K562 (cell line): ENCODE measurements around the gene RPL19. TPM values are rescaled to one million over a fixed set of nuclear protein-coding genes. Genes with fewer than 3 reads are reported as not detected.

ENCODE experiments used
- ATAC-seq: fragments of 200-7000 bp; cut with Tn5 transposase; 3 replicates; pipeline ENCODE4 v1.9.1; 2020; ENCODE audit warnings: moderate library complexity
- BruUV-seq: library from RNA; stranded (reverse); fragments of 400-500 nt; replicated peaks from 2 replicates; lab custom pipeline; 2021; lab: Mats Ljungman, UMichigan
- CTCF ChIA-PET: fragments of 300-600 bp; formaldehyde crosslinking; extraction: SDS; loops from one replicate; lab custom pipeline; 2021; ENCODE audit warnings: low intra/inter-chr PET ratio; lab: Yijun Ruan, JAX
- POLR2A ChIA-PET: fragments of 300-600, 350-650 bp; sonication (Branson Sonifier 250); formaldehyde crosslinking; extraction: SDS; loops from one replicate; lab custom pipeline; 2021; ENCODE audit warnings: antibody characterized with exemption, inconsistent platforms; lab: Yijun Ruan, JAX
- DNase-seq, 4 experiments: peaks; one replicate each; pipeline versions ENCODE4 v3.0.0 to v3.0.0-alpha.2; 2011 to 2018; ENCODE audit warnings: low spot score in 3 of 4, mixed read lengths in 3 of 4; ENCODE audit errors: extremely low read depth in 1 of 4
- FAIRE-seq: peaks from 2 replicates; lab custom pipeline; 2011; peaks lifted over from hg19 to GRCh38; lab: Jason Lieb, UNC
- H2AFZ ChIP-seq: 2 replicates; pipeline ENCODE4 v1.6.0; 2011; ENCODE audit warnings: low read depth, low read length, control low read depth, inconsistent platforms
- H3K27ac ChIP-seq: fragments of 200-600 bp; 3 replicates; pipeline ENCODE4 v1.8.0; 2011; ENCODE audit warnings: low read depth, mild to moderate bottlenecking, control low read depth, inconsistent platforms, low read length, moderate library complexity, mixed read lengths; ENCODE audit errors: extremely low read depth
- H3K27me3 ChIP-seq, 2 experiments: fragments of 300-600 bp in 1 of 2; 2 replicates in 1 of 2; 3 replicates in 1 of 2; pipeline versions ENCODE4 v1.6.0 to v1.8.0; 2011; ENCODE audit warnings: inconsistent platforms in 2 of 2, low read length in 2 of 2, mild to moderate bottlenecking in 1 of 2, mixed read lengths in 1 of 2, moderate library complexity in 1 of 2; ENCODE audit not compliant: control insufficient read depth in 2 of 2, insufficient read depth in 2 of 2
- H3K36me3 ChIP-seq: fragments of 300-600 bp; 3 replicates; pipeline ENCODE4 v1.8.0; 2011; ENCODE audit warnings: mild to moderate bottlenecking, low read length, inconsistent platforms; ENCODE audit not compliant: control insufficient read depth, insufficient read depth
- H3K4me1 ChIP-seq, 2 experiments: fragments of 200-600 bp in 1 of 2; replicated peaks in 1 of 2; 2 replicates in 1 of 2; 3 replicates in 1 of 2; pipeline versions ENCODE4 v1.5.1 to v1.8.0; 2011; ENCODE audit warnings: inconsistent platforms in 2 of 2, low read length in 2 of 2, mild to moderate bottlenecking in 1 of 2, mixed read lengths in 1 of 2, moderate library complexity in 1 of 2; ENCODE audit not compliant: control insufficient read depth in 2 of 2, insufficient read depth in 2 of 2
- H3K4me2 ChIP-seq: 2 replicates; pipeline ENCODE4 v1.6.1; 2011; ENCODE audit warnings: low read length, control low read depth, inconsistent platforms, mixed read lengths; ENCODE audit not compliant: insufficient read depth
- H3K4me3 ChIP-seq: fragments of 200-600 bp; sonication (generic), shearing (Covaris generic); 2 replicates; pipeline ENCODE4 v1.5.1; 2016; ENCODE audit warnings: control low read depth, inconsistent platforms
- H3K79me2 ChIP-seq: fragments of 200-600 bp; 3 replicates; pipeline ENCODE4 v1.8.0; 2011; ENCODE audit warnings: low read length, inconsistent platforms; ENCODE audit not compliant: control insufficient read depth, insufficient read depth
- H3K9ac ChIP-seq, 2 experiments: 2 replicates each; pipeline versions ENCODE4 v1.6.0 to v1.6.1; 2011; ENCODE audit warnings: low read depth in 2 of 2, low read length in 2 of 2, control low read depth in 1 of 2, inconsistent platforms in 1 of 2, mild to moderate bottlenecking in 1 of 2, mixed read lengths in 1 of 2; ENCODE audit not compliant: insufficient read depth in 1 of 2
- H3K9me1 ChIP-seq: one replicate; pipeline ENCODE4 v1.6.0; 2011; ENCODE audit warnings: inconsistent platforms, mild to moderate bottlenecking, low read length, moderate library complexity; ENCODE audit not compliant: control insufficient read depth, insufficient read depth
- H3K9me3 ChIP-seq: replicated peaks from 2 replicates; pipeline ENCODE4 v1.5.1; 2011; ENCODE audit warnings: low read depth, low read length, inconsistent platforms; ENCODE audit not compliant: control insufficient read depth, insufficient read depth
- H4K20me1 ChIP-seq: replicated peaks from 2 replicates; pipeline ENCODE4 v1.6.1; 2011; ENCODE audit warnings: low read length, inconsistent platforms, mixed read lengths; ENCODE audit not compliant: control insufficient read depth, insufficient read depth
- MAFF ChIP-seq: IDR thresholded peaks from 2 replicates; pipeline ENCODE4 v1.6.1; 2012; ENCODE audit warnings: low read length, improper control_type of control experiment
- SIN3A ChIP-seq, 2 experiments: fragments of 150-350 bp in 1 of 2; IDR thresholded peaks; 2 replicates each; pipeline ENCODE4 v1.6.1; 2011 to 2016; ENCODE audit warnings: borderline replicate concordance in 2 of 2, low read depth in 2 of 2, low read length in 2 of 2, mild to moderate bottlenecking in 2 of 2, moderate library complexity in 2 of 2; ENCODE audit not compliant: control insufficient read depth in 1 of 2
- WGBS: fragments of 100-300 bp; shearing (Covaris generic); methylation state at CpG from one replicate; pipeline ENCODE4 v1.1.6; 2016; ENCODE audit warnings: low coverage, mixed read lengths; ENCODE audit not compliant: insufficient coverage; ENCODE audit errors: missing lambda C conversion rate; 5-methylcytosine and 5-hydroxymethylcytosine counted together
- in situ Hi-C: fragments of 300-500 bp; cut with MboI; formaldehyde crosslinking; loops from 4 replicates; pipeline ENCODE4 v1.15.0; 2018; ENCODE audit warnings: inconsistent platforms, mixed read lengths
- intact Hi-C: fragments of 100-400 bp; cut with micrococcal nuclease; formaldehyde crosslinking; loops from 2 replicates; pipeline ENCODE4 v1.14.2; 2022
- polyA plus RNA-seq, 8 experiments: library from polyadenylated mRNA; depleted of rRNA in 4 of 8; stranded (reverse) in 5 of 8; unstranded in 3 of 8; fragments of >200 nt; fragmentation: Nextera tagmentation in 2 of 8; fragmentation: Illumina TruSeq in 1 of 8; extraction: Ambion mirVana in 2 of 8; extraction: Trizol in 1 of 8; gene quantifications; 2 replicates each; pipeline versions ENCODE4 v1.2.1 to v1.2.3, GENCODE V29; 2011 to 2014; ENCODE audit warnings: inconsistent platforms in 1 of 8, missing spikeins in 1 of 8
- total RNA-seq, 7 experiments: library from RNA; depleted of rRNA in 6 of 7; stranded (reverse); fragments of >200 nt in 6 of 7; fragmentation: Illumina TruSeq in 2 of 7; extraction: Trizol in 2 of 7; gene quantifications; 2 replicates each; pipeline versions ENCODE4 v1.2.1 to v1.2.3, GENCODE V29; 2011 to 2021; ENCODE audit warnings: low replicate concordance in 1 of 7
- TF ChIP-seq, protein P1 (sequence below): fragments of 450-650 bp; IDR thresholded peaks from 2 replicates; pipeline ENCODE4 v1.6.1; 2016; ENCODE audit warnings: low read depth, mild to moderate bottlenecking, moderate library complexity
- TF ChIP-seq, protein P2 (sequence below): fragments of 450-650 bp; IDR thresholded peaks from 2 replicates; pipeline ENCODE4 v1.6.1; 2017; ENCODE audit warnings: antibody characterized with exemption, mild to moderate bottlenecking
- TF ChIP-seq, protein P3 (sequence below): fragments of 250-450 bp; sonication (Bioruptor Pico); IDR thresholded peaks from 2 replicates; pipeline ENCODE4 v1.4.0; 2020; ENCODE audit warnings: mild to moderate bottlenecking, moderate library complexity, borderline replicate concordance
- TF ChIP-seq, protein P4 (sequence below), 2 experiments: fragments of 150-350 bp in 1 of 2; IDR thresholded peaks; 2 replicates each; pipeline ENCODE4 v1.6.1; 2012 to 2016; ENCODE audit warnings: low read depth in 2 of 2, low read length in 2 of 2, mild to moderate bottlenecking in 1 of 2, moderate library complexity in 1 of 2
- TF ChIP-seq, protein P5 (sequence below): fragments of 250-450 bp; sonication (Bioruptor Pico); IDR thresholded peaks from 2 replicates; pipeline ENCODE4 v1.5.0; 2021

The RPL19 gene
- total and polyA plus RNA-seq, 9 of the 15 experiments (the other 6 are each of a cell fraction or from before 2014, with no cell fraction given), result 2,263 to 4,614 (median 3,727) TPM

DNA sequence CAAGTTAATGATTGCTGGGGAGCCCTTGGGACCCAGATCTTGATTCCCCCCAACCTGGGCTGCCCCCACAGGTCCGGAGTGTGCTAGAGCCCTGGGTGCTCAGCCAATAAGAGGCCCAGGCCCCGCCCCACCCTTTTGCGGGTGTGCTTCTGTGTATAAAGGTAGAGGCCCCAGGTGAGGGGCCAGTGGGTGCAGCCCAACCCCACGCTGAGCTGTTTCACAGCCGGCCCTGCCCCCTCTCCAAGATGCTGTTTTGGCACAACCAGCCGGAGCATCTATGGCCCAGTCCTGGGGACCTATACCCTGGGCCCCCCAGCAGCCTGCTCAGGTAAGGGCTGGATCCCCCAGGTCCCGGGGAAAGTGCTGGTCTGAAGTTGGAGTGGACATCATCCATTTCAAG lies 37.5 kb downstream of the RPL19 start:
- BruUV-seq, result no TSS peak
- intact Hi-C loops, result no loop called here
- no peak for DNase-seq
- CTCF ChIA-PET, result interaction anchor here (0.7 to 4.7 kb wide), 2 partner anchors 30 to 255 kb away, joined by 3 to 23 read pairs; no protein-coding TSS in a partner anchor
- Histone ChIP-seq H2AFZ (no peak overlapping the region), H3K27ac (no peak overlapping the region), H3K9me1 (no peaks in the 10 kb centered on the region), H3K27me3 (peaks cover 0 to 6% of the 10 kb centered on the region in 2 experiments; a peak in 2 of 5 replicates), H3K4me3 (no peak overlapping the region), H3K36me3 (no peaks in the 10 kb centered on the region), H3K4me2 (no peak overlapping the region), H4K20me1 (peaks cover 4% of the 10 kb centered on the region; the same call in 1 of the 2 replicates), H3K4me1 (peaks cover 0 to 11% of the 10 kb centered on the region in 2 experiments; a peak in 3 of 5 replicates), H3K9ac (0 out of 4 replicates have a peak overlapping the region, but pooled peaks of 1 of the 2 experiments have one; percentile 50), H3K79me2 (no peaks in the 10 kb centered on the region), H3K9me3 (no peaks in the 10 kb centered on the region)
- POLR2A ChIA-PET, result interaction anchor here (0.7 to 1.4 kb wide), 5 partner anchors 9 to 71 kb away, joined by 3 to 6 read pairs (median 4); partner anchors contain the start of gene RPL19
- in situ Hi-C loops, result no loop called here
- ATAC-seq, result no peak
- no peak for FAIRE-seq
- WGBS, result 7% methylated on average over 7 of the region's 7 CpGs
- TF ChIP-seq SIN3A (IDR thresholded peaks at IDR 0.05; ENCODE audit: borderline replicate concordance in 2 of 2, control insufficient read depth in 1 of 2, low read depth in 2 of 2, low read length in 2 of 2) (no peak), MAFF (no peak)
- TF ChIP-seq, protein P1, sequence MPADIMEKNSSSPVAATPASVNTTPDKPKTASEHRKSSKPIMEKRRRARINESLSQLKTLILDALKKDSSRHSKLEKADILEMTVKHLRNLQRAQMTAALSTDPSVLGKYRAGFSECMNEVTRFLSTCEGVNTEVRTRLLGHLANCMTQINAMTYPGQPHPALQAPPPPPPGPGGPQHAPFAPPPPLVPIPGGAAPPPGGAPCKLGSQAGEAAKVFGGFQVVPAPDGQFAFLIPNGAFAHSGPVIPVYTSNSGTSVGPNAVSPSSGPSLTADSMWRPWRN, result no peak
- TF ChIP-seq, protein P2, sequence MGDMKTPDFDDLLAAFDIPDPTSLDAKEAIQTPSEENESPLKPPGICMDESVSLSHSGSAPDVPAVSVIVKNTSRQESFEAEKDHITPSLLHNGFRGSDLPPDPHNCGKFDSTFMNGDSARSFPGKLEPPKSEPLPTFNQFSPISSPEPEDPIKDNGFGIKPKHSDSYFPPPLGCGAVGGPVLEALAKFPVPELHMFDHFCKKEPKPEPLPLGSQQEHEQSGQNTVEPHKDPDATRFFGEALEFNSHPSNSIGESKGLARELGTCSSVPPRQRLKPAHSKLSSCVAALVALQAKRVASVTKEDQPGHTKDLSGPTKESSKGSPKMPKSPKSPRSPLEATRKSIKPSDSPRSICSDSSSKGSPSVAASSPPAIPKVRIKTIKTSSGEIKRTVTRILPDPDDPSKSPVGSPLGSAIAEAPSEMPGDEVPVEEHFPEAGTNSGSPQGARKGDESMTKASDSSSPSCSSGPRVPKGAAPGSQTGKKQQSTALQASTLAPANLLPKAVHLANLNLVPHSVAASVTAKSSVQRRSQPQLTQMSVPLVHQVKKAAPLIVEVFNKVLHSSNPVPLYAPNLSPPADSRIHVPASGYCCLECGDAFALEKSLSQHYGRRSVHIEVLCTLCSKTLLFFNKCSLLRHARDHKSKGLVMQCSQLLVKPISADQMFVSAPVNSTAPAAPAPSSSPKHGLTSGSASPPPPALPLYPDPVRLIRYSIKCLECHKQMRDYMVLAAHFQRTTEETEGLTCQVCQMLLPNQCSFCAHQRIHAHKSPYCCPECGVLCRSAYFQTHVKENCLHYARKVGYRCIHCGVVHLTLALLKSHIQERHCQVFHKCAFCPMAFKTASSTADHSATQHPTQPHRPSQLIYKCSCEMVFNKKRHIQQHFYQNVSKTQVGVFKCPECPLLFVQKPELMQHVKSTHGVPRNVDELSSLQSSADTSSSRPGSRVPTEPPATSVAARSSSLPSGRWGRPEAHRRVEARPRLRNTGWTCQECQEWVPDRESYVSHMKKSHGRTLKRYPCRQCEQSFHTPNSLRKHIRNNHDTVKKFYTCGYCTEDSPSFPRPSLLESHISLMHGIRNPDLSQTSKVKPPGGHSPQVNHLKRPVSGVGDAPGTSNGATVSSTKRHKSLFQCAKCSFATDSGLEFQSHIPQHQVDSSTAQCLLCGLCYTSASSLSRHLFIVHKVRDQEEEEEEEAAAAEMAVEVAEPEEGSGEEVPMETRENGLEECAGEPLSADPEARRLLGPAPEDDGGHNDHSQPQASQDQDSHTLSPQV, result no peak
- TF ChIP-seq, protein P3, sequence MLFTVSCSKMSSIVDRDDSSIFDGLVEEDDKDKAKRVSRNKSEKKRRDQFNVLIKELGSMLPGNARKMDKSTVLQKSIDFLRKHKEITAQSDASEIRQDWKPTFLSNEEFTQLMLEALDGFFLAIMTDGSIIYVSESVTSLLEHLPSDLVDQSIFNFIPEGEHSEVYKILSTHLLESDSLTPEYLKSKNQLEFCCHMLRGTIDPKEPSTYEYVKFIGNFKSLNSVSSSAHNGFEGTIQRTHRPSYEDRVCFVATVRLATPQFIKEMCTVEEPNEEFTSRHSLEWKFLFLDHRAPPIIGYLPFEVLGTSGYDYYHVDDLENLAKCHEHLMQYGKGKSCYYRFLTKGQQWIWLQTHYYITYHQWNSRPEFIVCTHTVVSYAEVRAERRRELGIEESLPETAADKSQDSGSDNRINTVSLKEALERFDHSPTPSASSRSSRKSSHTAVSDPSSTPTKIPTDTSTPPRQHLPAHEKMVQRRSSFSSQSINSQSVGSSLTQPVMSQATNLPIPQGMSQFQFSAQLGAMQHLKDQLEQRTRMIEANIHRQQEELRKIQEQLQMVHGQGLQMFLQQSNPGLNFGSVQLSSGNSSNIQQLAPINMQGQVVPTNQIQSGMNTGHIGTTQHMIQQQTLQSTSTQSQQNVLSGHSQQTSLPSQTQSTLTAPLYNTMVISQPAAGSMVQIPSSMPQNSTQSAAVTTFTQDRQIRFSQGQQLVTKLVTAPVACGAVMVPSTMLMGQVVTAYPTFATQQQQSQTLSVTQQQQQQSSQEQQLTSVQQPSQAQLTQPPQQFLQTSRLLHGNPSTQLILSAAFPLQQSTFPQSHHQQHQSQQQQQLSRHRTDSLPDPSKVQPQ (CRISPR knock-in tag), result no peak
- TF ChIP-seq, protein P4, sequence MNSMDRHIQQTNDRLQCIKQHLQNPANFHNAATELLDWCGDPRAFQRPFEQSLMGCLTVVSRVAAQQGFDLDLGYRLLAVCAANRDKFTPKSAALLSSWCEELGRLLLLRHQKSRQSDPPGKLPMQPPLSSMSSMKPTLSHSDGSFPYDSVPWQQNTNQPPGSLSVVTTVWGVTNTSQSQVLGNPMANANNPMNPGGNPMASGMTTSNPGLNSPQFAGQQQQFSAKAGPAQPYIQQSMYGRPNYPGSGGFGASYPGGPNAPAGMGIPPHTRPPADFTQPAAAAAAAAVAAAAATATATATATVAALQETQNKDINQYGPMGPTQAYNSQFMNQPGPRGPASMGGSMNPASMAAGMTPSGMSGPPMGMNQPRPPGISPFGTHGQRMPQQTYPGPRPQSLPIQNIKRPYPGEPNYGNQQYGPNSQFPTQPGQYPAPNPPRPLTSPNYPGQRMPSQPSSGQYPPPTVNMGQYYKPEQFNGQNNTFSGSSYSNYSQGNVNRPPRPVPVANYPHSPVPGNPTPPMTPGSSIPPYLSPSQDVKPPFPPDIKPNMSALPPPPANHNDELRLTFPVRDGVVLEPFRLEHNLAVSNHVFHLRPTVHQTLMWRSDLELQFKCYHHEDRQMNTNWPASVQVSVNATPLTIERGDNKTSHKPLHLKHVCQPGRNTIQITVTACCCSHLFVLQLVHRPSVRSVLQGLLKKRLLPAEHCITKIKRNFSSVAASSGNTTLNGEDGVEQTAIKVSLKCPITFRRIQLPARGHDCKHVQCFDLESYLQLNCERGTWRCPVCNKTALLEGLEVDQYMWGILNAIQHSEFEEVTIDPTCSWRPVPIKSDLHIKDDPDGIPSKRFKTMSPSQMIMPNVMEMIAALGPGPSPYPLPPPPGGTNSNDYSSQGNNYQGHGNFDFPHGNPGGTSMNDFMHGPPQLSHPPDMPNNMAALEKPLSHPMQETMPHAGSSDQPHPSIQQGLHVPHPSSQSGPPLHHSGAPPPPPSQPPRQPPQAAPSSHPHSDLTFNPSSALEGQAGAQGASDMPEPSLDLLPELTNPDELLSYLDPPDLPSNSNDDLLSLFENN (IDR thresholded peaks at IDR 0.05; ENCODE audit: low read depth in 2 of 2, low read length in 2 of 2), result no peak
- TF ChIP-seq, protein P5, sequence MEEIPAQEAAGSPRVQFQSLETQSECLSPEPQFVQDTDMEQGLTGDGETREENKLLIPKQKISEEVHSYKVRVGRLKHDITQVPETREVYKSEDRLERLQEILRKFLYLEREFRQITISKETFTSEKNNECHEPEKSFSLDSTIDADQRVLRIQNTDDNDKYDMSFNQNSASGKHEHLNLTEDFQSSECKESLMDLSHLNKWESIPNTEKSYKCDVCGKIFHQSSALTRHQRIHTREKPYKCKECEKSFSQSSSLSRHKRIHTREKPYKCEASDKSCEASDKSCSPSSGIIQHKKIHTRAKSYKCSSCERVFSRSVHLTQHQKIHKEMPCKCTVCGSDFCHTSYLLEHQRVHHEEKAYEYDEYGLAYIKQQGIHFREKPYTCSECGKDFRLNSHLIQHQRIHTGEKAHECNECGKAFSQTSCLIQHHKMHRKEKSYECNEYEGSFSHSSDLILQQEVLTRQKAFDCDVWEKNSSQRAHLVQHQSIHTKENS (CRISPR knock-in tag), result no peak
